Measurements from ENCODE around the gene RNASE4. TPM values are rescaled to one million over a fixed set of nuclear protein-coding genes. Genes with fewer than 3 reads are reported as not detected.

Gene RNASE4
- total RNA-seq, 5 donors from 2014 or later (not counting 1 experiment from before 2014, with no cell fraction given): 0.46 to 0.86 (median 0.56) TPM; not detected in 1

GRCh38 chr14:20684662-20685456 is 499 bp downstream of the RNASE4 start:
- Mint-ChIP-seq H3K27me3 (no peaks in the 10 kb centered on the region), H3K4me3 (no peak overlapping the region), H3K9me3 (no peaks in the 10 kb centered on the region), H3K27ac (peak overlapping the region in 1 of 2 donors; percentile 66), H3K36me3 (no peaks in the 10 kb centered on the region), H3K4me1 (peaks cover 5 to 28% (median 7%) of the 10 kb centered on the region in 3 donors)
- H3K4me1 ChIP-seq (ENCODE audit: control insufficient read depth in 1 of 2, extremely low read depth in 1 of 2, insufficient read depth in 2 of 2, low read length in 2 of 2): peaks cover 14 to 43% of the 10 kb centered on the region in 2 experiments
- WGBS (ENCODE audit: insufficient coverage): 72% methylated on average over 12 of the region's 22 CpGs
- DNase-seq (no peak), ATAC-seq (replicated peaks in 1 of 4) (no peak)
- ChIA-PET POLR2A (interaction anchor here in 1 of 2 donors (2.1 kb wide), 1 partner anchor 72 kb away, joined by 7 read pairs; no protein-coding TSS in a partner anchor), CTCF (interaction anchor here (1.0 to 4.7 kb wide), 4 partner anchors 22 to 357 kb away, joined by 3 to 34 read pairs (median 4); partner anchors contain the start of gene PARP2 (in 1 of the 2))
- peak overlapping the region; percentile 68 to 98 for H3K4me3 ChIP-seq (ENCODE audit: control insufficient read depth in 1 of 2, extremely low read depth in 1 of 2, low read length in 1 of 2)
- H3K9me3 ChIP-seq: no peaks in the 10 kb centered on the region
- H3K27ac ChIP-seq (ENCODE audit: low read length): peak overlapping the region; percentile 91
- H3K36me3 ChIP-seq (ENCODE audit: control insufficient read depth in 2 of 2, extremely low read depth in 1 of 2, insufficient read depth in 1 of 2, low read length in 1 of 2): no peaks in the 10 kb centered on the region
- H3K27me3 ChIP-seq (replicated peaks in 1 of 2; ENCODE audit: control insufficient read depth in 2 of 2, extremely low read depth in 1 of 2, insufficient read depth in 2 of 2, low read length in 1 of 2): no peaks in the 10 kb centered on the region

GRCh38 chr14:20686386-20687143 is 2.2 kb downstream of the RNASE4 start:
- no peaks in the 10 kb centered on the region for H3K36me3 Mint-ChIP-seq
- DNase-seq: no peak
- no peak overlapping the region for H3K4me3 ChIP-seq (ENCODE audit: control insufficient read depth in 1 of 2, extremely low read depth in 1 of 2, low read length in 1 of 2)
- no peak overlapping the region for H3K27ac Mint-ChIP-seq
- 86% methylated on average over 3 of the region's 7 CpGs for WGBS (ENCODE audit: insufficient coverage)
- H3K27ac ChIP-seq (ENCODE audit: low read length): no peak overlapping the region
- no peaks in the 10 kb centered on the region for H3K27me3 Mint-ChIP-seq
- ChIA-PET CTCF (interaction anchor here in 1 of 2 donors (0.7 to 1.3 kb wide), 3 partner anchors 73 to 400 kb away, joined by 3 to 5 read pairs (median 4); no protein-coding TSS in a partner anchor), POLR2A (no interaction called here)
- no peaks in the 10 kb centered on the region for H3K9me3 ChIP-seq
- no peaks in the 10 kb centered on the region for H3K27me3 ChIP-seq (replicated peaks in 1 of 2; ENCODE audit: control insufficient read depth in 2 of 2, extremely low read depth in 1 of 2, insufficient read depth in 2 of 2, low read length in 1 of 2)
- H3K4me1 Mint-ChIP-seq: peaks cover 9 to 17% (median 11%) of the 10 kb centered on the region in 3 donors
- H3K4me3 Mint-ChIP-seq: no peak overlapping the region
- H3K36me3 ChIP-seq (ENCODE audit: control insufficient read depth in 2 of 2, extremely low read depth in 1 of 2, insufficient read depth in 1 of 2, low read length in 1 of 2): no peaks in the 10 kb centered on the region
- H3K4me1 ChIP-seq (ENCODE audit: control insufficient read depth in 1 of 2, extremely low read depth in 1 of 2, insufficient read depth in 2 of 2, low read length in 2 of 2): peaks cover 2 to 27% of the 10 kb centered on the region in 2 experiments
- no peaks in the 10 kb centered on the region for H3K9me3 Mint-ChIP-seq
- no peak for ATAC-seq (replicated peaks in 1 of 4)

GRCh38 chr14:20687362-20688166 is 3.2 kb downstream of the RNASE4 start:
- Mint-ChIP-seq H3K27me3 (no peaks in the 10 kb centered on the region), H3K36me3 (no peaks in the 10 kb centered on the region), H3K27ac (no peak overlapping the region), H3K9me3 (no peaks in the 10 kb centered on the region), H3K4me1 (peaks cover 9 to 11% (median 11%) of the 10 kb centered on the region in 3 donors), H3K4me3 (no peak overlapping the region)
- DNase-seq (no peak), ATAC-seq (replicated peaks in 1 of 4) (no peak)
- Histone ChIP-seq H3K27me3 (replicated peaks in 1 of 2; ENCODE audit: control insufficient read depth in 2 of 2, extremely low read depth in 1 of 2, insufficient read depth in 2 of 2, low read length in 1 of 2) (no peaks in the 10 kb centered on the region), H3K4me1 (ENCODE audit: control insufficient read depth in 1 of 2, extremely low read depth in 1 of 2, insufficient read depth in 2 of 2, low read length in 2 of 2) (peaks cover 0 to 17% of the 10 kb centered on the region in 2 experiments), H3K4me3 (ENCODE audit: control insufficient read depth in 1 of 2, extremely low read depth in 1 of 2, low read length in 1 of 2) (no peak overlapping the region), H3K9me3 (no peaks in the 10 kb centered on the region), H3K27ac (ENCODE audit: low read length) (no peak overlapping the region), H3K36me3 (ENCODE audit: control insufficient read depth in 2 of 2, extremely low read depth in 1 of 2, insufficient read depth in 1 of 2, low read length in 1 of 2) (no peaks in the 10 kb centered on the region)
- WGBS (ENCODE audit: insufficient coverage): 100% methylated on average over 1 of the region's 5 CpGs
- CTCF ChIA-PET: interaction anchor here in 1 of 2 donors (0.6 to 1.3 kb wide), 3 partner anchors 65 to 357 kb away, joined by 3 to 5 read pairs (median 3); no protein-coding TSS in a partner anchor
- POLR2A ChIA-PET: no interaction called here

GRCh38 chr14:20688167-20688839 is 3.9 kb downstream of the RNASE4 start, which contains the start of gene ANG:
TSS of gene ANG (plus strand) at chr14:20688764. CDS start at chr14:20693565, 4,801 bp downstream.
- Mint-ChIP-seq H3K9me3 (no peaks in the 10 kb centered on the region), H3K4me3 (no peak within 1 kb of the TSS), H3K4me1 (peaks cover 9 to 11% (median 11%) of the 10 kb centered on the region in 3 donors), H3K27ac (no peak within 1 kb of the TSS), H3K36me3 (no peaks in the 10 kb centered on the region), H3K27me3 (peaks cover 0 to 2% of the 10 kb centered on the region in 2 donors)
- ChIA-PET POLR2A (no interaction called here), CTCF (interaction anchor here (0.6 kb wide), 3 partner anchors 26 to 72 kb away, joined by 3 read pairs; no protein-coding TSS in a partner anchor)
- H3K27me3 ChIP-seq (replicated peaks in 1 of 2; ENCODE audit: control insufficient read depth in 2 of 2, extremely low read depth in 1 of 2, insufficient read depth in 2 of 2, low read length in 1 of 2): no peaks in the 10 kb centered on the region
- no peak within 1 kb of the TSS for H3K4me3 ChIP-seq (ENCODE audit: control insufficient read depth in 1 of 2, extremely low read depth in 1 of 2, low read length in 1 of 2)
- H3K36me3 ChIP-seq (ENCODE audit: control insufficient read depth in 2 of 2, extremely low read depth in 1 of 2, insufficient read depth in 1 of 2, low read length in 1 of 2): no peaks in the 10 kb centered on the region
- DNase-seq (no peak), ATAC-seq (replicated peaks in 1 of 4) (no peak)
- H3K9me3 ChIP-seq: no peaks in the 10 kb centered on the region
- peaks cover 0 to 15% of the 10 kb centered on the region in 2 experiments for H3K4me1 ChIP-seq (ENCODE audit: control insufficient read depth in 1 of 2, extremely low read depth in 1 of 2, insufficient read depth in 2 of 2, low read length in 2 of 2)
- H3K27ac ChIP-seq (ENCODE audit: low read length): no peak within 1 kb of the TSS
- WGBS (ENCODE audit: insufficient coverage): no CpG with 5 or more reads among the region's 7 CpGs

- no peak overlapping the region for H3K4me3 ChIP-seq (ENCODE audit: control insufficient read depth in 1 of 2, extremely low read depth in 1 of 2, low read length in 1 of 2)
- no CpG with 5 or more reads among the region's 9 CpGs for WGBS (ENCODE audit: insufficient coverage)
- no peaks in the 10 kb centered on the region for H3K9me3 Mint-ChIP-seq
- ATAC-seq (replicated peaks in 1 of 4): peak; percentile 84 to 93 (median 88)
- H3K27ac Mint-ChIP-seq: no peak overlapping the region
- H3K4me1 ChIP-seq (ENCODE audit: control insufficient read depth in 1 of 2, extremely low read depth in 1 of 2, insufficient read depth in 2 of 2, low read length in 2 of 2): no peaks in the 10 kb centered on the region
- H3K36me3 ChIP-seq (ENCODE audit: control insufficient read depth in 2 of 2, extremely low read depth in 1 of 2, insufficient read depth in 1 of 2, low read length in 1 of 2): no peaks in the 10 kb centered on the region
- H3K27ac ChIP-seq (ENCODE audit: low read length): no peak overlapping the region
- H3K9me3 ChIP-seq: no peaks in the 10 kb centered on the region
- H3K4me1 Mint-ChIP-seq: peaks cover 4 to 6% (median 4%) of the 10 kb centered on the region in 3 donors
- H3K27me3 Mint-ChIP-seq: peaks cover 0 to 2% of the 10 kb centered on the region in 2 donors
- ChIA-PET CTCF (interaction anchor here (0.5 to 3.2 kb wide), 32 partner anchors 8 to 364 kb away, joined by 3 to 21 read pairs (median 4); no protein-coding TSS in a partner anchor), POLR2A (interaction anchor here in 1 of 2 donors (0.9 to 1.3 kb wide), 2 partner anchors 10 to 362 kb away, joined by 4 to 5 read pairs; no protein-coding TSS in a partner anchor)
- H3K27me3 ChIP-seq (replicated peaks in 1 of 2; ENCODE audit: control insufficient read depth in 2 of 2, extremely low read depth in 1 of 2, insufficient read depth in 2 of 2, low read length in 1 of 2): peaks cover 0 to 7% of the 10 kb centered on the region in 2 experiments
- no peaks in the 10 kb centered on the region for H3K36me3 Mint-ChIP-seq
- no peak overlapping the region for H3K4me3 Mint-ChIP-seq
- DNase-seq: peak in 24 of 35 experiments; percentile 5 to 85 (median 22)
Measured at GRCh38 chr14:20690848-20691640, 6.7 kb downstream of the RNASE4 start.
